HG03097 (cell line): ENCODE data around the gene ZMIZ1.

Experiments used
- ATAC-seq: cut with Tn5 transposase; IDR thresholded peaks from one replicate; pipeline ENCODE4 v1.9.1; 2021; ENCODE audit not compliant: unreplicated experiment, low FRiP score

Gene ZMIZ1

DNA sequence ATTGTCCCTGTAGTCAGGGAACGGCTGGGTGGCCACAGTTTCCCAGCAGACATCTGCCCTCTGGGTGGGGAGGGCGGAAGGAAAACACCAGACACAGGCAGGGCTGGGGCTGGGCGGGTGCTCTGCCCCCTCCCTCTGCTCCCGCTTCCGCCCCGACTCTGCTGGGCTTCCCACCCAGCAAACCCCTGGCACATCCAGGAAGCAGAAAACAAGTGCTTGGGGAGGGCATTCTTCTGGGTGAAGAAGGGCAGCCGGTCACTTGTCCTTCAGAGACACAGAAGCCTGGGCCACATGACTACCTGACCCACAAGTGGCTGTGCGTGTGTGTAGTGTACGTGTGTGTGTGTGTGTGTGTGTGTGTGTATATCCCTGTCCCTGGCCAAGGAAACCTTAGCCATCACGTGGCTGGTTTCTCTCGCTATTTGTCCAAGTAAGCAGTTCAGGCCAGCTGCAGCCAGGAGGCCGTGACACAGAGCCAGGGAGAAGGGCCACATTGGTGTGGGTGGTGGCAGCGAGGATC, 77.9 kb downstream of the ZMIZ1 start:
- no peak for ATAC-seq

DNA sequence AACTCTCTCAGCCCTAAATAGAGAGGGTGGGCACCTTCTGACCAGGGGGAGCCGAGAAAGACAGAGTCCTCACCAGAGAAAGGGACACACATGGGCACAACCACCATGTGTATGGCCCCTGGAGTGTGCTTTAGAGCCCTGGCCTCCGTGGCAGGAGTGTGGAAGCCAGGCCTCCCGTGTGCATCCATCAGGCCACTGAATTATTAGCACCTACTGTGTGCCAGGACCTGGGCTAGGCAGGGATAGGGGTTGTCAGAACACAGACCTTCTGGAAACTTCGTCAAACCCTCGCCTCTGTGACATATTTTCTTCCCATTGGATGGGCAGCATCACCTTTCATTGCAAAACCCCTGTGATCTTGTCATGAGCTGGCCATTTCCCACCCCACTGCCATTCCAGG, 78.5 kb downstream of the ZMIZ1 start:
- no peak for ATAC-seq

DNA sequence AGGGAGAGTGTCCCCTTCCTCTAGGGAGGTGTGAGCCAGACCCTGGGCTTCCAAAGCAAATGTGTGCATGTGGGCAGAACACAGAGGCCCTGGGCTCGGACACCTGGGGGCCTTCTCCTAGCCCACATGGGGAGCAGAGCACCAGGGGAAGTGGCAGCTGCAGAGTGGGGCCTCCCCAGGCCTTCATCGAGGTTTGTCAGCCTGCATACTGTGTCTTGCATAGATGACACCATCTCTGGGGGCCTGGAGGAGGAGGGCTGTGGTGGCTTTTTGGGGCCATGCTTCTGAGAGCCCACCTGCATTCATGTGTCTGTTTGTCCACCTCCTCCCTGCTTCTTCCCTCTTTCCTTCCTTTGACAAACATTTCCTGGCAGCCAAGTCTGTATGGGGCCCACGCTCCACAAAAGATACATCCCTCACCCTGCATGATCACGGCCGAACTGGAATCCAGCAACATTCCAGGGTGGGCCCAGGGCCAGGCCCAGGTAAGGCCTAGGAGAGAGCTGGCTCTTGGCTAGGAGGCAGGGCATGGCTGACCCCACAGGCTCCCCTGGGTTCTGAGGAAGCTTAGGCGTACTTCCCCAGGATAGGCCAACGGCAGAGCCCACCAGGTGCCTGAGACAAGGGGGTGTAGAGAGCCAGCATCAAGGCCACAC, 79.2 kb downstream of the ZMIZ1 start:
- no peak for ATAC-seq

DNA sequence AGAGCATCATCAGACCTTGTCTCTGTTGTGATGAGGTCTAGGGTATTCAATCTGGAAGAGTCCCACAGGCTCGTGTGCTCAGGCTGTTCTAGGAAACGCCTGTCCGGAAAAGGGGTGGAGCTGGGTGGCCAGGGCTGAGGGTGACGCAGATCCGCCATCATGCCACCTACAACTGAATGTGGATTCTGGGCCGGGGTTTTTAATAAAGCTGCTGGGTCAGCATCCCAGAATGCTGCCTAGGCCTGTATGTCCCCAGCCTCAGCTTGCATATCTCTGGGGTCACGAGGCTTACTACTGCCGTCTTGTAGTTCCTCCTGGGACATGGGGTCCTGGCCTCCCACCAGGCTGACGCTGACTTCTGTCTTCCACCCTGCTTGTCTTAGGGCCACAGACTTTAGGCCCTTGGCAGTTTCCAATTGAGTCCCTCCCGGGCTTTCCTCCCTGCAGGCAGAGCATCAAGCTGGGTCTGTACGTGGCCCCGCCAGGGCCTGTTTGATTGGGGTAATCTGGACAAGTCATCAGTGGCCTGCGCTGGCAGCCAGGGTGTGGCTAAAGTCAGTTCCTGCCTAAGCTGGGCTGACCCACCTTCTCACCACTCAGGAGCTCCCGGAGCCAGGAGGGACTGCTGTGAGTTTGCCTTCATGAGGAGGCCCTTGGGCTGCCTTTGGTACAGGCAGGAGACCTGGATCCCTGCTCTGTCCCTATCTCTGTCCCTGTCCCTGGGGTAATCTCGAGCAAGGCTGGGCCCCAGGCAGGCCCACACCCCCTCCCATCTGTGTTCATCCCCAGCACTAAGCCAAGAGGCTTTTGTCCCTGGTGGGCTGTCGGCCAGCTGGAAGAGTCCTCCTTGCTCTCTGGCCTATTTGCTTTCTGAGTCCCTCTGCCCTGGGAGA, 79.9 kb downstream of the ZMIZ1 start:
- ATAC-seq = no peak

DNA sequence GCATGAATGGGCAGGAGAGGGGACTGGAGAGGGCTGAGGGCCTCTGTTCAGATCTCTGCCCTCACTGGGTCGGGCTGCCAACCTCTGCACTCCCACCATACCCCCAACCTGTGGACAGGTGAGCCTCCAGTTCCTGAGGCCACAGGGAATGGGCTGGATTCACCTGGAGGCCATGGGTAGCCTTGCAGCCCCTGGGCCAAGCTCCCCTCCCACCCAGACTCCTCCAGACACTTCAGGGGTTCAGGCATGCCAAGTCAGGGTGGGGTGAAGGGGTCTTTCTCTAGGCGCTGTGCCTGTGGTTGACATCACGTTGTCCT, 80.5 kb downstream of the ZMIZ1 start:
- ATAC-seq = no peak

DNA sequence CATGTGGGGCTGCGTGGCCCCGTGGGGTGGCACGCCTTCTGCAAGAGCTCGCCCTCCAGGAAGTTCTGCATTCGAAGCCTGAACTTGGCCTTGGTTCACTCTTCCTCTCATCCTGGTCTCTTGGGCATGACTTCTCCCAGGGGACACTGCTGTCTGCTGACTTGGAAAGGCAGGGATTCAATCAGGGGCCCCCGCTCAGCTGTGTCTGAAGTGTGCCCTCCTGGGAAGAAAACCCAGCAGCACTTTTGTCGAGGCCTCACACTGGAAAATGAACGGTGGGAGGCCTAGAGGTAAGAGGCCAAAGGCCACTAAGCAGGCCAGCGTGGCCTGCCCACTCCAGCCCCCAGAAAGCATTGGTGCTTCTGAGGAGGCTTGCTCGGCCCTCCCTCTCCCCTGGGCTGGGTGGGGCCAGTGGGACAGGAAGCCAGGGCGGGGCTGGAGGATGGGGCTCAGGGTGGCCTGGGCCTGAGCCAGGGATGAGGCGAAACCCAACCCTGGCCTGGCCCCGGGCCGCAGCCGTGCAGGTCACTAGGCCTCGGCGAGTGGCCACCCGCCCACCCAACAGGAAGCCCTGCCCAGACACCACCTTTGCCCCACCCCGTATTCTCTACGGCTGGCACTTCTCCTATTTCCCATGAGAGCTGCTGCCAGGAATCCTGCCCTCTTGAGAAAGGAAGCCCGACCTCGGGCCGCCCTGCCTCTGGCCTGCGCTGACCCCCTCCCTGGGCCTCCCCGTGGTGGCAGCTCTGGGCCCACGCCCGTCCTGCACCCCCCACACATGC, 81.1 kb downstream of the ZMIZ1 start:
- peak; percentile 79 for ATAC-seq

DNA sequence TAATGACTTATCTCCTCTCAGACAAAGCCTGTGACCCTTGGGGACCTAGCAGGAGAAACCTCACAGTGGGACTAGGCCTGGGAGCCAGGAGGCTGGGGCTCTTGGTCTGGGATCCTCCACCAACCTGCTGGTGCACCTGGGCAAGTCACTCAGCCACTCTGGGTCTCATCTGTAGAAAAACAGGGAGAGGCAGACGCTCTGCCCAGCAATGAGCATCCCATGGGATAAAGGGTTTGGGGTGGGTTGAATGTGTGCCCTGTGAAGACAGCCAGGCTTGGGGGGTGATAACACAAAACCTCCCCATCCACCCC, 81.6 kb downstream of the ZMIZ1 start:
- no peak for ATAC-seq

DNA sequence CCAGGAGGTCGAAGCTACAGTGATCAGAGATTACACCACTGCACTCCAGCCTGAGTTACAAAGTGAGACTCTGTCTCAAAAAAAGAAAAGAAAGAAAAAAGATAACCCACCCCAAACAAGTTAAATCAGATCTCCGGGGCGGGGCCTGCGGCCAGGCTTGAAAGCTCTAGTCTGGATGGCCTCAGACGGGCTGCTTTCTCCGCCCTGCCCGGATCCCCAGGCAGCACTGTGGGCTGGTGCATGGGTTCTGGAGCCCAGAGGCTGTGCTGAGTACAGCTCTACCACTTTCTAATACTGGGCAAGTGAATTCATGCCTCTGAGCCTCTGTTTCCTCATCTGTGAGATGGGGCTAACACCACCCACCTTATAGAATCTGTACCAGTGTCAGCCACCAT, 83.7 kb downstream of the ZMIZ1 start:
- ATAC-seq = no peak

DNA sequence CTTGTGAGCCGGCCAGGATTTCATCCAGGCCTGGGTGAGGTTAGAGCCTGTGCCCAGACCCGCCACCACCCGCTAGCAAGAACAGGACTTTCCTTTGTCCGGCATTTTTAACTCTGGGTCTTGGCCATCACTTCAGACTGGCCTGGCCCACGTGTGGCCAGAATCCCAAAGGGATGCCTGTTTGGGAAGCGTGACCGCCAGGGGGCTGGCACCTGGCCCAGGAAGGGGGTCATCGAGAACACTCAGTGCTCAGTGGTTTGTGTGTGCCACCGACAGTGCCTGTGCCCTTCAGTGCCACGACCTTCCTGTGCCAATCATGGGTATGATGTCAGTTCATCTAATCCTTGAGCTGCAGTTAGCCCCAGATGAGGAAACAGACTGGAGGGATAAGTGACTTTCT, 85.0 kb downstream of the ZMIZ1 start:
- no peak for ATAC-seq

DNA sequence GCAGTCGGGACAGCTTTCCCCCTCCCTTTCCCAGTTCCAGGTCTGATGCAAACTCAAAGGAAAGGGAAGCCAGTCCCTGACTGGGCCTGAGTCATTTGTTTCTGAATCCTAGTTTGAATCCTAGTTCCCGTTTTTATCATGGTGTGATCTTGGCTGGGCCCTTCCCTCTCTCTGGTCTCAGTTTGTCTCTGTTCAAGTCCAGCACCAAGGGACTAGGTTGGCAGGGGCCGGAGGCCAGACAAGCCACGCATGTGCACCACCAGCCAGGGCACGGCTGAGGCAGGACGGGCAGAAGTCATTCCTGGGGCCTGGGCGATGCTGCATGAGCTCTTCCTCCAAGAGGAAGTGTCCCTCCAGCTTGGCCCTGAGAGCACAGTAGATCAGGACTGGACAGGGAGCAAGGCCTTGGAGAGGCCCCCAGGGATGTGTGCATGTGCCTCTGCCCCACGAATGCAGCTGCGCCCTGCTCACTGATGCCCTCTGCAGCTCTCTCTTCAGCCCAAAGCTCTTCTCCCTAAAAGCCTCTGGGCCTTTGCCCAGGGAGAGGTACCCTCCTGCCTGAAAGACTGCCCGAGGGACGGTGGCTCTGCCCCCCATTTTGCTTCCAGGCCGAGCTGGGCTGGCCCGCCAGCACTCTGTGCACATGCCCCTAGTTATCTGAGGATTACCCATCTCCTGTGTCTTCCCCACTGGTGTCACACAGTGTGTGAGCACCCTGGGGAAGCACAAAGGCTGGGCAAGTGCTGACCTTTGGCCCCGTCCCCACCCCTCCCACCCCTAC, 86.7 kb downstream of the ZMIZ1 start:
- ATAC-seq = no peak

DNA sequence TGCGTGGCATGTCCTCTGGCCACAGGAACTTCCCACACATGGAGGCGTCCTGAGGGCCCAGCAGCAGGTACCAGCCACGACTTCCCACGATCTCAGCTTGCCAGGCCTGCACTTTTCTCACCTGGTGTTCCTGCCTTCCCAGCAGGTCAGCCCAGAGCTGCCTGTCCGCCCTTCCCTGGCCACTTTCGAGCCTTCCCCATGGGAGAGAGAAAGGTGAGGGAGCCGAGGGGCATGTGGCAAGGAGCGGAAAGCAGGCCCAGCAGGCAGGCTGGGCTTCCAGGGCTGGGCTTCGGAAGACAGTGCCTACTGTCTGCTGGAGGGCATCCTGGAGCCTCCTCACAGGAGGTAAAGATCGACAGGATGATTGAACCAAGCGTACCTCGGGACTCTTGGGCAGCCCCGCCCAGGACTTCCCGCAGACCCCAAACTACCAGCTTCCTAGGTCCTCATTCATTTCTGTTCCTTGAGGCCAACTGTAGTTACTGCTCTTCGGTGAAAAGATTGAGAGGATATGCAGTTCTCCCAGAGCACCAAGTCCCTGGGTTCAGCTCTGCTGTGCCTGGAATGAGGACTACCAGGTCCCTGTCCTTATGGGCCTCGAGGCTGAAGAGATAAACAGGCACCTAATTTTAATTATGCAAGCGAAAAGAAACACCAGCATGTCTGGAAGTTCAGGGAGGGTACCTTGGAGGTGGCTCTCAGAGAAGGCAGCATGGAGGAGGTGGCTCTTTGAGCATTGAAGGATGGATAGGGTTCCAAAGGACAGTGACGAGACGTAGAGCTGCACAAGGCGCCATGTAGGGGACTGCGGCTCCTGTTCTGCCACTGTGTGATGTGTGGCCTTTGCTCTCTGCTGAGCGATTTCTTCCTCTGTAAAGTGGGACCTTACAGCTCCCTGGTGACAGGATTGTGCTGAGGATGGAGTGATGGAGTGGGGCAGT, 87.8 kb downstream of the ZMIZ1 start:
- ATAC-seq = no peak

DNA sequence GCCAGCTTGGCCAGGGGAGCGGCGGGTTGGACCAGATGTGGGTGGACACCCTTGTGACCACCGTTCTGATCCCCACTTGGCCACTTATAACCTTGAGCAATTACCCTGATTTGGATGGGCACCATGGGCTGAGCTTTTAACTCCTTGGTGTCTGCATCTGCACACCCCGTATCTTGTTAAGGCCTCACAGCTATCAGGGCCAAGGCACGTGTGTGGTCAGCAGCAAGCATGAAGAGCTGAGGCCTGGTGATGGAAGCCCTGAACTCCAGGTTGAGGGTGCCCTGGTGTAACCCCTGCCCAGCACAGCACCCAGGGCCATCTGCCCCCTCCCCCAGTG, 89.2 kb downstream of the ZMIZ1 start:
- no peak for ATAC-seq

DNA sequence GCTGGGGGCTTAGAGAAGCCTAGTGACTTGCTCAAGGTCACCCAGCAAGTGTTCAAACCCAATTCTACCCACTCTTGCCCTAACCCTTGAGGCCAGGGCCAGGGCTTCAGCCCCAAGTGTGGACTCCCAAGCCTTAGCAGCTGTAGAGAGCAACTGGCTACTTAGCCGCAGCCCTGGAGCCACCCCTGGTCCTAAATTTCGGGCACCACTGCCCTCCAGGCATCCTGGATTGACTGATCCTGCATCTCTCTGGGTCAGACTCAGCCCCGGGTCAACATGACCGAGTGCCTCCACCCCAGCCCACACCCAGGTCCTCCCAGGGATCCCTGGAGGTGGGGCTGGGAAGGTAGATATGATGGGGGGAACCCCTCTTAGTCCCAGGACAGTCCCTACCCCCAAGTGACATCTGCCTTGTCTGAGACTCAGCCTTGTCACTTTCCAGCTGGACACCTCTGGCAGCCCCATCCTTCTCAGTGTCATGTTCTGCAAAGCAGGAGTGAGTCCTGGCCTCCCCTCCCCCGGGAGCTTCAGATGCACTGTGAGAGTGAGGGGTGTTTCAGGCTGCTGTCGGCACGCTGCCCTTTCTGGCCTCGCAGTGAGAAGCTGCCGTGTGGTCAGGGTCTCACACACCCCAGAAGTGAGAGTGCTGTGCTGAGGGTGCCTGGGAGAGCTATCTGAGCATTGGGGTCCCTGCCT, 89.8 kb downstream of the ZMIZ1 start:
- no peak for ATAC-seq

DNA sequence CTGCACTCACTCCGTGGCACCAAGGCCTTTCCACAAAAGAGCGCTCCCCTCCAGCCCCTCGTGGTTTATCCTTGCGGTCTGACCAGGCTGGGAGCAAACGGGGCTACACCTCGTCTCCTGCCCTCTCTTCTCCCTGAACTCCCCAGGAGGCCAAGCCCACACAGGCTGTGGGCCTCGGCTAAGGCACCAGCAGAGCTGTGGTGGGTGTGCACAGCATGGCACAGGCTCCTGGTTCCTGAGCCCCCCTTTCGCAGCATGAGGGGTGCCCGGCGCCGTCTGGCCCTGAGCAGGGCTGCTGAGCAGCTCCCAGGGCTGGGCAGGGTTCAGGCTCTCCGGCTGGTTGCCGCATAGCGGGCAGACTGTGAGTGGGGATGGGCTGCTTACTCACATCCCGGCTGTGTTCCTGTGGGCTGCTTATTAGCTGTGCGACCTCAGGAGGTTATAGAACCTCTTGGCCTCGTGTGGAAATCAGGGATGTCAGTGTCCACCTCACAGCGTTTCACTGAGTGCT, 90.4 kb downstream of the ZMIZ1 start:
- ATAC-seq = no peak

DNA sequence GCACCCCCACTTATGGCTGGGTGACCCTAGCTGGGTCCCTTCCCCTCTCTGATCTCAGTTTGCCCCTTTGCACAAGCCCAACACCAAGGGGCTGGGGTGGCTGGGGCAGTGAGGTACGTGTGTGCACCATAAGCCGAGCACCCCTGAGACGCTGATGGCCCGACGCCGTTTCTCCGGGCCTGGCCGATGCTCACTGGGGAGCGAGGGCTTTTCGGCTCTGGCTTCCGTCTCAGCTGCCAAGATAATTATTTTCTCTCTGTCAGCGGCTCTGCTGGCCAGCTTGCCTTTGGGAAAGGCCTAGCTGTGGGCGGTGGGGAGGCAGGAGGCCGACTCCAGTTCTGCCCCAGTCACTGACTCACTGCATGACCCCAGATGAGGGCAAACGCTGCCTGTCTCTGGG, 91.0 kb downstream of the ZMIZ1 start:
- ATAC-seq = no peak

DNA sequence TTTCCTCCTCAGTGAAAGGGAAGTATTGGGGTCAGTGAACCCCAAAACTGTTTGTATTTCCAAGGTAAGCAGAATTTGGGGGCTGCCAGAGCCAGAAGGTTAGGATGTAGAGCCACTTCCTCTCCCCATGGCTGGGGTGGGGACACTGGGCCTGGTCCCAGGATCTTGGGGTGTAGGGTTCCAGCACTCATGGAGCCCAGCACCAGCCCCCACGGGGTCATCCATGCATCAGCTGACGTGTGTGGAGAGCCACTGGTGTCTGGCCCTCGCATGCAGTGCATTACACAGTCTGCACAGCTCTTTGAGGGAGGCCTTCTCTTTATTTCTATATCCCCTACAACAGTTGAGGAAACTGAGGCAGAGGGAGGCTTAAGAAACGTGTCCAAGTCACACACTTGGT, 91.4 kb downstream of the ZMIZ1 start:
- ATAC-seq = no peak

DNA sequence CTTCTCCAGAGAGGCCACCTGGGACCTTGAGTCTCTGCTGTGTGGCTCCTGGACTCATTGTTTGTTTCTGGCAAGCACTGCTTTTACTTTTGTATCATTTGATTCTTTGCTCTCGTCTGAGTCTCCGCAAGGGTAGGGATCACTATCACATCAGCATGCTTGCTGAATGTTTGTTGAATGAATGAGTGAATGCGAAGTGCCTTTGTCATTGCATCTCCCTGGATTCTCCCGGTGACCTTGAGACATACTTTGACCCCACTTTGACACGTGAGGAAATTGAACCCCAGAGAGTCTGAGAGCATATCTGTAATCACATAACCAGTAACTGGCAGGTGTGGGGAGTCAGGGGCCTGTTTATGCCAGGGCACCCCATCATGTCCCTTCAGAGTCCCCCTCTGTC, 92.8 kb downstream of the ZMIZ1 start:
- ATAC-seq = no peak

DNA sequence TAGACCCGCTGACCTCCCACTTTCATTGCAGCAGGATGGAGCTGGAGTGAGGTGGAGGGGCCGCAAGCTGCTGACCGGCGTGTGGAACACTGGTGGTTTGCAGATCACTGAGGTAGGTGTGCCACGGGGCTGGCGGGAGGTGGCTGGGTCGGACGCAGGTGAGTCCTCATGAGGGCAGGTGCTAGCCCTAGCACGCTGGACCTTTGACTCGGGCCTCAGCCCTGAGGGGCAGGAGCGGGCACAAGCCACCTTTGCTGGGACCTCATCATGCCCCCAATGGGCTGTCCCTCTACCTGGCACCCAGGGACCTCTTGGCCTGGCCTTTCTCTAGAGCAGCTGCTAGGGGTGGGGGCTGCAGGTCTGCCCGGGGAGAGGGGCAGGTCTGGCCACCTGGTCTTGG, 93.3 kb downstream of the ZMIZ1 start:
- no peak for ATAC-seq
